Sigmoid colon (tissue), 4 donors: ENCODE measurements around the gene COL4A1.

Experiments
- EP300 ChIP-seq, 4 donors: sonication (generic); formaldehyde crosslinking; IDR thresholded peaks; one replicate each; pipeline ENCODE4 v1.6.1; 2017; ENCODE audit warnings: antibody characterized with exemption in 4 of 4
- TF ChIP-seq, protein P1 (sequence below), 4 experiments: fragments of 450-650 bp in 3 of 4; fragments of 200-600 bp in 1 of 4; IDR thresholded peaks; one replicate each; pipeline ENCODE4 v1.5.1; 2016 to 2019; ENCODE audit warnings: antibody characterized with exemption in 4 of 4, mild to moderate bottlenecking in 3 of 4, moderate library complexity in 2 of 4

DNA sequence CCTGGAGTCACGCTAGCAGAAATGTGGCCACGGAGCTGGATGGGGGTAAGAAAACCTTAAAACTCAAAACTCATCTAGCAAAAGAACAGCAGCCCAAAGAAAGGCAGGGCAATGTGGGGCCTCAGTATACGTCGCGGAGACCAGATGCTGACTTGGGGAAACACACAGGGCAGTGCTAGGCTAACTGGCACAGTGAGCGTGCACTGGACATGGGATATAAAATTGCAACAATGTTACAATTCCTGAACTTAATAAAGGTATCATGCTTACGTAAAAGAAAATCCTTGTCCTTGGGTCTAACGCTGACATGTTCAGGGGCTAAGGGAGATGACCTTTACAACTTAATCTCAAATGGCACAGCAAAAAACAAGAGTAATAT, 40.5 kb downstream of the COL4A1 start:
- TF ChIP-seq, protein P1, sequence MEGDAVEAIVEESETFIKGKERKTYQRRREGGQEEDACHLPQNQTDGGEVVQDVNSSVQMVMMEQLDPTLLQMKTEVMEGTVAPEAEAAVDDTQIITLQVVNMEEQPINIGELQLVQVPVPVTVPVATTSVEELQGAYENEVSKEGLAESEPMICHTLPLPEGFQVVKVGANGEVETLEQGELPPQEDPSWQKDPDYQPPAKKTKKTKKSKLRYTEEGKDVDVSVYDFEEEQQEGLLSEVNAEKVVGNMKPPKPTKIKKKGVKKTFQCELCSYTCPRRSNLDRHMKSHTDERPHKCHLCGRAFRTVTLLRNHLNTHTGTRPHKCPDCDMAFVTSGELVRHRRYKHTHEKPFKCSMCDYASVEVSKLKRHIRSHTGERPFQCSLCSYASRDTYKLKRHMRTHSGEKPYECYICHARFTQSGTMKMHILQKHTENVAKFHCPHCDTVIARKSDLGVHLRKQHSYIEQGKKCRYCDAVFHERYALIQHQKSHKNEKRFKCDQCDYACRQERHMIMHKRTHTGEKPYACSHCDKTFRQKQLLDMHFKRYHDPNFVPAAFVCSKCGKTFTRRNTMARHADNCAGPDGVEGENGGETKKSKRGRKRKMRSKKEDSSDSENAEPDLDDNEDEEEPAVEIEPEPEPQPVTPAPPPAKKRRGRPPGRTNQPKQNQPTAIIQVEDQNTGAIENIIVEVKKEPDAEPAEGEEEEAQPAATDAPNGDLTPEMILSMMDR (IDR thresholded peaks at IDR 0.05), result no peak
- TF ChIP-seq EP300 (IDR thresholded peaks at IDR 0.05), result no peak
